GM18870 (cell line): ENCODE results near the gene ENDOV.

Experiments used
- ATAC-seq: cut with Tn5 transposase; IDR thresholded peaks from one replicate; pipeline ENCODE4 v1.9.1; 2021; ENCODE audit warnings: moderate library complexity; ENCODE audit not compliant: unreplicated experiment

Gene ENDOV

GRCh38 chr17:80480248-80480647, 65.3 kb downstream of the ENDOV start:
- no peak for ATAC-seq

- no peak for ATAC-seq
These were observed 66.5 kb downstream of the ENDOV start for GRCh38 chr17:80481284-80482057.

- no peak for ATAC-seq
These were observed 67.0 kb downstream of the ENDOV start for GRCh38 chr17:80482058-80482318.

GRCh38 chr17:80482555-80483308, 67.8 kb downstream of the ENDOV start:
- no peak for ATAC-seq

GRCh38 chr17:80485846-80486245, 70.9 kb downstream of the ENDOV start:
- no peak for ATAC-seq

- ATAC-seq = no peak
These were observed 71.7 kb downstream of the ENDOV start for GRCh38 chr17:80486692-80487091.

GRCh38 chr17:80487511-80487910, 72.5 kb downstream of the ENDOV start:
- no peak for ATAC-seq
